Hematopoietic multipotent progenitor cell treated with erythropoietin and hydrocortisone succinate and interleukin-3 and kit ligand, for 17 days (in vitro differentiated cells): ENCODE results near the gene PCYOX1L.

Experiments
- DNase-seq: peaks from one replicate; pipeline ENCODE4 v3.0.0-alpha.2; 2015; ENCODE audit warnings: low spot score

The PCYOX1L gene

GRCh38 chr5:149370878-149371277, 13.0 kb downstream of the PCYOX1L start:
- DNase-seq = no peak

GRCh38 chr5:149371296-149371962, 13.6 kb downstream of the PCYOX1L start:
- DNase-seq = peak; percentile 74

GRCh38 chr5:149372076-149372795, 14.4 kb downstream of the PCYOX1L start:
- DNase-seq = no peak

- no peak for DNase-seq
Measured at GRCh38 chr5:149372932-149373331, 15.1 kb downstream of the PCYOX1L start.

GRCh38 chr5:149374303-149374702, 16.5 kb downstream of the PCYOX1L start:
- DNase-seq = no peak

GRCh38 chr5:149374801-149375200, 17.0 kb downstream of the PCYOX1L start:
- no peak for DNase-seq

- DNase-seq = no peak
Measured at GRCh38 chr5:149375434-149375833, 17.6 kb downstream of the PCYOX1L start.

- DNase-seq = no peak
Measured at GRCh38 chr5:149376104-149376503, 18.3 kb downstream of the PCYOX1L start.

- no peak for DNase-seq
Measured at GRCh38 chr5:149376711-149377447, 19.0 kb downstream of the PCYOX1L start.

- no peak for DNase-seq
Measured at GRCh38 chr5:149378241-149378820, 20.5 kb downstream of the PCYOX1L start.

GRCh38 chr5:149379177-149379761, 21.4 kb downstream of the PCYOX1L start, which contains the start of gene IL17B:
TSS of gene IL17B (minus strand) at chr5:149379292. CDS start at chr5:149379225, 67 bp downstream.
- no peak for DNase-seq

GRCh38 chr5:149379818-149380374, 22.1 kb downstream of the PCYOX1L start:
- no peak for DNase-seq

- no peak for DNase-seq
Measured at GRCh38 chr5:149380466-149381121, 22.7 kb downstream of the PCYOX1L start.

GRCh38 chr5:149381261-149381985, 23.6 kb downstream of the PCYOX1L start:
- DNase-seq = no peak

- DNase-seq = peak; percentile 67
Measured at GRCh38 chr5:149381986-149382338, 24.1 kb downstream of the PCYOX1L start.

- DNase-seq = no peak
Measured at GRCh38 chr5:149382517-149383220, 24.8 kb downstream of the PCYOX1L start.

GRCh38 chr5:149383399-149383798, 25.6 kb downstream of the PCYOX1L start:
- no peak for DNase-seq

GRCh38 chr5:149386166-149386565, 28.3 kb downstream of the PCYOX1L start:
- no peak for DNase-seq

- no peak for DNase-seq
Measured at GRCh38 chr5:149387081-149387631, 29.3 kb downstream of the PCYOX1L start.

GRCh38 chr5:149387982-149388381, 30.1 kb downstream of the PCYOX1L start:
- no peak for DNase-seq
